SK-N-SH (cell line): Measurements from ENCODE around the gene PSMC3. TPM values are rescaled to one million over a fixed set of nuclear protein-coding genes. Genes with fewer than 3 reads are reported as not detected.

Source experiments
- CTCF ChIA-PET: fragments of 300-600, 350-600 bp; formaldehyde crosslinking; extraction: SDS; loops from one replicate; lab custom pipeline; 2021; lab: Yijun Ruan, JAX
- POLR2A ChIA-PET: fragments of 350-600 bp; sonication (Branson Sonifier 250); formaldehyde crosslinking; extraction: SDS; loops from one replicate; lab custom pipeline; 2020; ENCODE audit warnings: antibody characterized with exemption, inconsistent platforms; lab: Yijun Ruan, JAX
- DNase-seq: peaks from one replicate; pipeline ENCODE4 v3.0.0; 2012
- H2AFZ ChIP-seq: fragments of 200-600 bp; sonication (generic); 2 replicates; pipeline ENCODE4 v1.8.1; 2016; ENCODE audit warnings: antibody characterized with exemption, mild to moderate bottlenecking, low read depth
- H3F3A ChIP-seq: fragments of 200-600 bp; sonication (generic); replicated peaks from 2 replicates; pipeline ENCODE3; 2016; ENCODE audit warnings: antibody characterized with exemption, mild to moderate bottlenecking; ENCODE audit not compliant: insufficient read depth
- H3K27ac ChIP-seq, 2 experiments: fragments of 200-500 bp in 1 of 2; fragments of 200-600 bp in 1 of 2; sonication (Bioruptor generic) in 1 of 2; sonication (generic), shearing (Covaris generic) in 1 of 2; 2 replicates each; pipeline versions ENCODE4 v1.5.1 to v1.6.1; 2014 to 2016; ENCODE audit warnings: low read depth in 2 of 2, inconsistent platforms in 1 of 2, low read length in 1 of 2, mild to moderate bottlenecking in 1 of 2, mixed read lengths in 1 of 2
- H3K27me3 ChIP-seq: fragments of 200-600 bp; sonication (generic), shearing (Covaris generic); 2 replicates; pipeline ENCODE4 v1.6.1; 2016; ENCODE audit warnings: mixed run types; ENCODE audit not compliant: insufficient read depth
- H3K36me3 ChIP-seq, 2 experiments: fragments of 200-500 bp in 1 of 2; fragments of 200-600 bp in 1 of 2; sonication (Bioruptor generic) in 1 of 2; sonication (generic) in 1 of 2; replicated peaks in 1 of 2; 2 replicates each; pipeline versions ENCODE3 to v1.5.1; 2014 to 2016; ENCODE audit warnings: low read length in 1 of 2, mild to moderate bottlenecking in 1 of 2; ENCODE audit not compliant: insufficient read depth in 2 of 2, control insufficient read depth in 1 of 2
- H3K4me1 ChIP-seq, 2 experiments: fragments of 200-500 bp in 1 of 2; fragments of 200-600 bp in 1 of 2; sonication (Bioruptor generic) in 1 of 2; sonication (generic), shearing (Covaris generic) in 1 of 2; 2 replicates each; pipeline versions ENCODE4 v1.5.1 to v1.6.1; 2014 to 2016; ENCODE audit warnings: low read depth in 1 of 2, low read length in 1 of 2, mixed run types in 1 of 2; ENCODE audit not compliant: insufficient read depth in 2 of 2, control insufficient read depth in 1 of 2
- H3K4me2 ChIP-seq: fragments of 200-600 bp; sonication (generic), shearing (Covaris generic); 2 replicates; pipeline ENCODE4 v1.6.1; 2017; ENCODE audit warnings: mixed run types
- H3K4me3 ChIP-seq, 2 experiments: fragments of 200-500 bp in 1 of 2; fragments of 200-600 bp in 1 of 2; sonication (Bioruptor generic) in 1 of 2; sonication (generic), shearing (Covaris generic) in 1 of 2; 2 replicates each; pipeline versions ENCODE4 v1.5.1 to v1.8.1; 2014 to 2016; ENCODE audit warnings: low read depth in 2 of 2, inconsistent platforms in 1 of 2, low read length in 1 of 2, mild to moderate bottlenecking in 1 of 2, mixed read lengths in 1 of 2, moderate library complexity in 1 of 2
- H3K79me2 ChIP-seq: fragments of 200-600 bp; sonication (generic); 2 replicates; pipeline ENCODE4 v1.8.1; 2017; ENCODE audit warnings: mild to moderate bottlenecking; ENCODE audit not compliant: insufficient read depth
- H3K9ac ChIP-seq: fragments of 200-600 bp; sonication (generic); 2 replicates; pipeline ENCODE4 v1.6.1; 2017; ENCODE audit warnings: mixed run types
- H3K9me2 ChIP-seq: fragments of 200-600 bp; sonication (generic); 2 replicates; pipeline ENCODE4 v1.6.1; 2017; ENCODE audit warnings: mixed run types
- H3K9me3 ChIP-seq: fragments of 200-600 bp; sonication (generic); 2 replicates; pipeline ENCODE4 v1.6.1; 2017; ENCODE audit warnings: mixed run types, mild to moderate bottlenecking, moderate library complexity
- H4K20me1 ChIP-seq: fragments of 200-600 bp; sonication (generic); 2 replicates; pipeline ENCODE4 v1.6.1; 2017; ENCODE audit warnings: mild to moderate bottlenecking, mixed run types; ENCODE audit not compliant: insufficient read depth
- CHD2 ChIP-seq: fragments of 150-350 bp; IDR thresholded peaks from 2 replicates; pipeline ENCODE4 v1.6.1; 2018; ENCODE audit warnings: low read length; ENCODE audit not compliant: partially characterized antibody
- ELF1 ChIP-seq: IDR thresholded peaks from 2 replicates; pipeline ENCODE4 v1.4.0; 2012
- EP300 ChIP-seq, 2 experiments: IDR thresholded peaks; 2 replicates each; pipeline versions ENCODE4 v1.4.0 to v1.6.1; 2012; ENCODE audit warnings: borderline replicate concordance in 1 of 2, low read depth in 1 of 2, low read length in 1 of 2
- EZH2phosphoT487 ChIP-seq: fragments of 200-600 bp; sonication (generic); IDR thresholded peaks from 2 replicates; pipeline ENCODE4 v1.6.1; 2017; ENCODE audit warnings: low read depth, mixed run types, mild to moderate bottlenecking, antibody characterized with exemption, moderate library complexity, borderline replicate concordance
- FOSL2 ChIP-seq: IDR thresholded peaks from 2 replicates; pipeline ENCODE4 v1.4.0; 2012; ENCODE audit warnings: low read depth, mild to moderate bottlenecking, moderate library complexity, borderline replicate concordance
- FOXM1 ChIP-seq: IDR thresholded peaks from 2 replicates; pipeline ENCODE4 v1.4.0; 2012; ENCODE audit warnings: low read depth, mild to moderate bottlenecking
- GABPA ChIP-seq: IDR thresholded peaks from 2 replicates; pipeline ENCODE4 v1.4.0; 2012; ENCODE audit warnings: low read depth, mild to moderate bottlenecking
- JUND ChIP-seq: IDR thresholded peaks from 2 replicates; pipeline ENCODE4 v1.4.0; 2012
- MXI1 ChIP-seq: IDR thresholded peaks from 2 replicates; pipeline ENCODE4 v1.6.1; 2012; ENCODE audit warnings: mild to moderate bottlenecking, low read depth, low read length, improper control_type of control experiment
- POLR2AphosphoS5 ChIP-seq: IDR thresholded peaks from 2 replicates; pipeline ENCODE4 v1.6.1; 2012; ENCODE audit warnings: low read depth, low read length
- RCOR1 ChIP-seq: fragments of 150-350 bp; IDR thresholded peaks from 2 replicates; pipeline ENCODE4 v1.6.1; 2017; ENCODE audit warnings: antibody characterized with exemption, low read length
- SIN3A ChIP-seq: IDR thresholded peaks from 2 replicates; pipeline ENCODE4 v1.6.1; 2012; ENCODE audit warnings: low read depth, mild to moderate bottlenecking, low read length, moderate library complexity, borderline replicate concordance
- TAF1 ChIP-seq: IDR thresholded peaks from 2 replicates; pipeline ENCODE4 v1.6.1; 2012; ENCODE audit warnings: low read depth, mild to moderate bottlenecking, low read length, moderate library complexity, borderline replicate concordance
- YY1 ChIP-seq: IDR thresholded peaks from 2 replicates; pipeline ENCODE4 v1.4.0; 2012; ENCODE audit warnings: low read depth, mild to moderate bottlenecking
- WGBS: methylation state at CpG from one replicate; pipeline ENCODE4 v1.1.6; 2017; ENCODE audit warnings: low lambda C conversion rate; 5-methylcytosine and 5-hydroxymethylcytosine counted together
- polyA plus RNA-seq, 3 experiments: library from polyadenylated mRNA; depleted of rRNA; stranded (reverse); fragments of >200 nt; gene quantifications; 2 replicates each; pipeline ENCODE4 v1.2.3, GENCODE V29; 2012
- TF ChIP-seq, protein P1 (sequence below): IDR thresholded peaks from 2 replicates; pipeline ENCODE4; 2012
- TF ChIP-seq, protein P2 (sequence below): IDR thresholded peaks from 2 replicates; pipeline ENCODE4 v1.6.1; 2012; ENCODE audit warnings: mild to moderate bottlenecking, low read depth, low read length, moderate library complexity
- TF ChIP-seq, protein P3 (sequence below): IDR thresholded peaks from 2 replicates; pipeline ENCODE4 v1.4.0; 2012; ENCODE audit warnings: low read depth
- TF ChIP-seq, protein P4 (sequence below): IDR thresholded peaks from 2 replicates; pipeline ENCODE4 v1.4.0; 2012; ENCODE audit warnings: low read depth, borderline replicate concordance

Gene PSMC3
- 184 and 191 TPM in 2 replicates for polyA plus RNA-seq (2012; rRNA removed)
- polyA plus RNA-seq (2012; cell fraction: cytosol; rRNA removed) = 204 and 247 TPM in 2 replicates
- 98.8 and 147 TPM in 2 replicates for polyA plus RNA-seq (2012; cell fraction: nucleus; rRNA removed)

DNA sequence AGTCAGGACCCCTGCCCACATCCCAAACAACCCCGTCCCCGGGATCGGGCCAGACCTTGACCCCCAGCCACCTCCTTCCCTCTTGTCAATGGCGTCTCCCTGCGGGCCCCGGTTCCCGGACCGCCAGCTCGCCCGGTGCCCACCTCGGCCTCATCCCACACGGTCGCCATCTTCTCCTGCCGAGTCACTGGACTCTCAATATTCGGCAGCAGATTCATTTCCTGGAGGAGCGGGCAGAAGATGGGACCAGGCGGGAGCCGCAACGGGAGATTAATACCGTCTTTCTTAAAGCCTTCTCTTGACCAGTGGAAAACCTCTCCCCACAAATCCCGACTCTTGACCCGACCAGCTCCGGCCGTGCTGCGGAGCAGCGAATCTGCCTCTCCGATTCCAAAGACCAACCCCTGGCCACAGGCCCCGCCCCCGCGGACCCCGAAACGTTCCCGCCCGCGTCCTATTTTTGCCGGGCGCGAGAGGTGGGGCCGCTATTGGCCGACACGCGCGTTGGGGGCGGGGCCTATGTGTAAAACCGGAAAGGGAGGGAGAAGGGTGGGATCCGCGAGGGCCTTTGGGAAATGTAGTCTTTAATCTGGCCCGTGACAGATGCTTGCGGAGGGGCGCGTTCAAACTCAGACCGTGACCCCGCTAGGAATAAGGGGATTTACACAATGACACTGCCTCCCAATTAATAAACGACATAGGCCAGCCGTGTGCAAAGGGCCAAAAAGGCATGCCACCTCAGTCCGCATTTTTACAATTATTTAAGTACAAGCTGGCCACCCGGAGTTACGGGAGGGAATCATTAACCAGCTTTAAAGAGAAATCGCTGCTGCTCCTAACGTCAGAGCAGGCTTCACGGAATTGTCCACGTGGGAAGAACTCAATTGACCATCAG is at the start of gene PSMC3:
Gene PSMC3 (minus strand): TSS at position 378 of the 895 bp plus-strand sequence. CDS start 160 bp downstream, at position 218.
- ChIA-PET CTCF (interaction anchor here (0.8 to 6.7 kb wide), 6 partner anchors 10 to 71 kb away, joined by 4 to 47 read pairs (median 6); partner anchors contain the start of genes RAPSN and SLC39A13), POLR2A (interaction anchor here (0.7 to 2.3 kb wide), 5 partner anchors 9 to 1127 kb away, joined by 3 to 8 read pairs (median 3); no protein-coding TSS in a partner anchor)
- Histone ChIP-seq H3K4me2 (peak within 1 kb of the TSS; percentile 98), H3K4me1 (peaks cover 9 to 10% of the 10 kb centered on the region in 2 experiments; a peak in 3 of 4 replicates), H3K79me2 (peaks cover 38% of the 10 kb centered on the region), H3K9ac (peak within 1 kb of the TSS; percentile 96), H3K9me3 (no peaks in the 10 kb centered on the region), H3K27ac (peak within 1 kb of the TSS; percentile 82 to 91), H3K27me3 (no peaks in the 10 kb centered on the region), H3K36me3 (peaks cover 18 to 22% of the 10 kb centered on the region in 2 experiments), H2AFZ (peak within 1 kb of the TSS; percentile 97), H3K4me3 (peak within 1 kb of the TSS; percentile 64 to 85), H3K9me2 (no peaks in the 10 kb centered on the region), H3F3A (peaks cover 7% of the 10 kb centered on the region), H4K20me1 (no peaks in the 10 kb centered on the region)
- peak; percentile 97 for DNase-seq
- 1% methylated on average over 49 of the region's 62 CpGs for WGBS
- TF ChIP-seq, protein P1, sequence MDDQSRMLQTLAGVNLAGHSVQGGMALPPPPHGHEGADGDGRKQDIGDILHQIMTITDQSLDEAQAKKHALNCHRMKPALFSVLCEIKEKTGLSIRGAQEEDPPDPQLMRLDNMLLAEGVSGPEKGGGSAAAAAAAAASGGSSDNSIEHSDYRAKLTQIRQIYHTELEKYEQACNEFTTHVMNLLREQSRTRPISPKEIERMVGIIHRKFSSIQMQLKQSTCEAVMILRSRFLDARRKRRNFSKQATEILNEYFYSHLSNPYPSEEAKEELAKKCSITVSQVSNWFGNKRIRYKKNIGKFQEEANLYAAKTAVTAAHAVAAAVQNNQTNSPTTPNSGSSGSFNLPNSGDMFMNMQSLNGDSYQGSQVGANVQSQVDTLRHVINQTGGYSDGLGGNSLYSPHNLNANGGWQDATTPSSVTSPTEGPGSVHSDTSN = no peak
- TF ChIP-seq CHD2 (peak; percentile 61), SIN3A (peak; percentile 95), ELF1 (peak; percentile 47; the same call in 1 of the 2 replicates), FOSL2 (no peak), EZH2phosphoT487 (no peak), JUND (no peak), EP300 (IDR thresholded peaks at IDR 0.05; ENCODE audit: borderline replicate concordance in 1 of 2, low read depth in 1 of 2, low read length in 1 of 2) (peak; percentile 58 to 95; a peak in 3 of 4 replicates), RCOR1 (no peak), TAF1 (peak; percentile 97), MXI1 (peak; percentile 97; the same call in 1 of the 2 replicates), FOXM1 (peak; percentile 16; the same call in 1 of the 2 replicates), YY1 (peak; percentile 95), POLR2AphosphoS5 (peak; percentile 85), GABPA (peak; percentile 84)
- TF ChIP-seq, protein P2, sequence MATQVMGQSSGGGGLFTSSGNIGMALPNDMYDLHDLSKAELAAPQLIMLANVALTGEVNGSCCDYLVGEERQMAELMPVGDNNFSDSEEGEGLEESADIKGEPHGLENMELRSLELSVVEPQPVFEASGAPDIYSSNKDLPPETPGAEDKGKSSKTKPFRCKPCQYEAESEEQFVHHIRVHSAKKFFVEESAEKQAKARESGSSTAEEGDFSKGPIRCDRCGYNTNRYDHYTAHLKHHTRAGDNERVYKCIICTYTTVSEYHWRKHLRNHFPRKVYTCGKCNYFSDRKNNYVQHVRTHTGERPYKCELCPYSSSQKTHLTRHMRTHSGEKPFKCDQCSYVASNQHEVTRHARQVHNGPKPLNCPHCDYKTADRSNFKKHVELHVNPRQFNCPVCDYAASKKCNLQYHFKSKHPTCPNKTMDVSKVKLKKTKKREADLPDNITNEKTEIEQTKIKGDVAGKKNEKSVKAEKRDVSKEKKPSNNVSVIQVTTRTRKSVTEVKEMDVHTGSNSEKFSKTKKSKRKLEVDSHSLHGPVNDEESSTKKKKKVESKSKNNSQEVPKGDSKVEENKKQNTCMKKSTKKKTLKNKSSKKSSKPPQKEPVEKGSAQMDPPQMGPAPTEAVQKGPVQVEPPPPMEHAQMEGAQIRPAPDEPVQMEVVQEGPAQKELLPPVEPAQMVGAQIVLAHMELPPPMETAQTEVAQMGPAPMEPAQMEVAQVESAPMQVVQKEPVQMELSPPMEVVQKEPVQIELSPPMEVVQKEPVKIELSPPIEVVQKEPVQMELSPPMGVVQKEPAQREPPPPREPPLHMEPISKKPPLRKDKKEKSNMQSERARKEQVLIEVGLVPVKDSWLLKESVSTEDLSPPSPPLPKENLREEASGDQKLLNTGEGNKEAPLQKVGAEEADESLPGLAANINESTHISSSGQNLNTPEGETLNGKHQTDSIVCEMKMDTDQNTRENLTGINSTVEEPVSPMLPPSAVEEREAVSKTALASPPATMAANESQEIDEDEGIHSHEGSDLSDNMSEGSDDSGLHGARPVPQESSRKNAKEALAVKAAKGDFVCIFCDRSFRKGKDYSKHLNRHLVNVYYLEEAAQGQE = 0 out of 2 replicates have a peak, but pooled peaks have one; percentile 55
- TF ChIP-seq, protein P3, sequence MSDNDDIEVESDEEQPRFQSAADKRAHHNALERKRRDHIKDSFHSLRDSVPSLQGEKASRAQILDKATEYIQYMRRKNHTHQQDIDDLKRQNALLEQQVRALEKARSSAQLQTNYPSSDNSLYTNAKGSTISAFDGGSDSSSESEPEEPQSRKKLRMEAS = peak; percentile 95
- TF ChIP-seq, protein P4, sequence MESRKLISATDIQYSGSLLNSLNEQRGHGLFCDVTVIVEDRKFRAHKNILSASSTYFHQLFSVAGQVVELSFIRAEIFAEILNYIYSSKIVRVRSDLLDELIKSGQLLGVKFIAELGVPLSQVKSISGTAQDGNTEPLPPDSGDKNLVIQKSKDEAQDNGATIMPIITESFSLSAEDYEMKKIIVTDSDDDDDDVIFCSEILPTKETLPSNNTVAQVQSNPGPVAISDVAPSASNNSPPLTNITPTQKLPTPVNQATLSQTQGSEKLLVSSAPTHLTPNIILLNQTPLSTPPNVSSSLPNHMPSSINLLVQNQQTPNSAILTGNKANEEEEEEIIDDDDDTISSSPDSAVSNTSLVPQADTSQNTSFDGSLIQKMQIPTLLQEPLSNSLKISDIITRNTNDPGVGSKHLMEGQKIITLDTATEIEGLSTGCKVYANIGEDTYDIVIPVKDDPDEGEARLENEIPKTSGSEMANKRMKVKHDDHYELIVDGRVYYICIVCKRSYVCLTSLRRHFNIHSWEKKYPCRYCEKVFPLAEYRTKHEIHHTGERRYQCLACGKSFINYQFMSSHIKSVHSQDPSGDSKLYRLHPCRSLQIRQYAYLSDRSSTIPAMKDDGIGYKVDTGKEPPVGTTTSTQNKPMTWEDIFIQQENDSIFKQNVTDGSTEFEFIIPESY = no peak
